ENCODE data around the gene MEF2A.
"Not testable (repeated sequence)": the region's sequence is repeated elsewhere in the genome, so short reads cannot be mapped to it uniquely, and the experiment has no call there.

The MEF2A gene

GRCh38 chr15:99745370-99746086, 179.7 kb downstream of the MEF2A start:
- ChIA-PET CTCF (interaction anchor here (1.4 kb wide), 1 partner anchor 11 kb away, joined by 3 read pairs; no protein-coding TSS in a partner anchor), POLR2A (no interaction called here)
- DNase-seq (ENCODE audit: extremely low spot score), result no peak
- no peak for TF ChIP-seq CTCF (IDR thresholded peaks at IDR 0.05; ENCODE audit: control extremely low read depth, extremely low read depth, low read depth, missing control alignments)

GRCh38 chr15:99749386-99749785, 183.6 kb downstream of the MEF2A start:
- no peak for TF ChIP-seq CTCF (IDR thresholded peaks at IDR 0.05; ENCODE audit: control extremely low read depth, extremely low read depth, low read depth, missing control alignments)
- no peak for DNase-seq (ENCODE audit: extremely low spot score)
- POLR2A ChIA-PET, result no interaction called here
- CTCF ChIA-PET, result interaction anchor here (0.9 kb wide), 1 partner anchor 45 kb away, joined by 3 read pairs; no protein-coding TSS in a partner anchor

- not testable (repeated sequence) for DNase-seq (ENCODE audit: extremely low spot score)
- ChIA-PET CTCF (interaction anchor here (0.9 kb wide), 1 partner anchor 46 kb away, joined by 3 read pairs; no protein-coding TSS in a partner anchor), POLR2A (interaction anchor here (0.6 kb wide), 1 partner anchor 18 kb away, joined by 3 read pairs; no protein-coding TSS in a partner anchor)
Observed at GRCh38 chr15:99750326-99750725, 184.5 kb downstream of the MEF2A start.

GRCh38 chr15:99752556-99752955, 186.8 kb downstream of the MEF2A start:
- TF ChIP-seq CTCF (IDR thresholded peaks at IDR 0.05; ENCODE audit: control extremely low read depth, extremely low read depth, low read depth, missing control alignments), result no peak
- POLR2A ChIA-PET, result no interaction called here
- CTCF ChIA-PET, result interaction anchor here (0.9 to 7.2 kb wide), 4 partner anchors 10 to 480 kb away, joined by 3 to 83 read pairs (median 4); partner anchors contain the start of gene LYSMD4
- no peak for DNase-seq (ENCODE audit: extremely low spot score)

- TF ChIP-seq CTCF (IDR thresholded peaks at IDR 0.05; ENCODE audit: control extremely low read depth, extremely low read depth, low read depth, missing control alignments), result no peak
- ChIA-PET POLR2A (no interaction called here), CTCF (interaction anchor here (0.9 to 7.2 kb wide), 6 partner anchors 9 to 481 kb away, joined by 3 to 83 read pairs (median 4); partner anchors contain the start of gene LYSMD4)
- no peak for DNase-seq (ENCODE audit: extremely low spot score)
Observed at GRCh38 chr15:99753066-99753465, 187.3 kb downstream of the MEF2A start.

- CTCF ChIA-PET, result interaction anchor here (0.6 to 7.2 kb wide), 35 partner anchors 9 to 679 kb away, joined by 3 to 83 read pairs (median 4); partner anchors contain the start of genes LRRC28, LYSMD4 and SYNM
- DNase-seq (ENCODE audit: extremely low spot score), result peak; percentile 77
- POLR2A ChIA-PET, result no interaction called here
- peak; percentile 68 for TF ChIP-seq CTCF (IDR thresholded peaks at IDR 0.05; ENCODE audit: control extremely low read depth, extremely low read depth, low read depth, missing control alignments)
Observed at GRCh38 chr15:99755692-99756409, 190.1 kb downstream of the MEF2A start.
